GM10248 (cell line): Measurements from ENCODE around the gene RNF224.

Experiments used
- CTCF ChIA-PET: fragments of 300-600 bp; sonication (Branson Sonifier 250); formaldehyde crosslinking; extraction: SDS; loops from one replicate; lab custom pipeline; 2021; ENCODE audit warnings: antibody characterized with exemption; lab: Yijun Ruan, JAX
- POLR2A ChIA-PET: fragments of 350-650 bp; sonication (Branson Sonifier 250); formaldehyde crosslinking; extraction: SDS; loops from one replicate; lab custom pipeline; 2020; ENCODE audit warnings: antibody characterized with exemption; lab: Yijun Ruan, JAX
- DNase-seq: peaks from one replicate; pipeline ENCODE4 v3.0.0; 2012; ENCODE audit errors: extremely low spot score
- TF ChIP-seq, protein P1 (sequence below): IDR thresholded peaks from 2 replicates; pipeline ENCODE4 v1.5.1; 2012; ENCODE audit warnings: mild to moderate bottlenecking, low read depth; ENCODE audit errors: extremely low read depth, missing control alignments, control extremely low read depth

The RNF224 gene

GRCh38 chr9:137194909-137195308 lies 32.4 kb upstream of the RNF224 start:
- ChIA-PET CTCF (interaction anchor here (1.6 to 2.8 kb wide), 2 partner anchors 21 to 42 kb away, joined by 4 to 13 read pairs; no protein-coding TSS in a partner anchor), POLR2A (no interaction called here)
- TF ChIP-seq, protein P1, sequence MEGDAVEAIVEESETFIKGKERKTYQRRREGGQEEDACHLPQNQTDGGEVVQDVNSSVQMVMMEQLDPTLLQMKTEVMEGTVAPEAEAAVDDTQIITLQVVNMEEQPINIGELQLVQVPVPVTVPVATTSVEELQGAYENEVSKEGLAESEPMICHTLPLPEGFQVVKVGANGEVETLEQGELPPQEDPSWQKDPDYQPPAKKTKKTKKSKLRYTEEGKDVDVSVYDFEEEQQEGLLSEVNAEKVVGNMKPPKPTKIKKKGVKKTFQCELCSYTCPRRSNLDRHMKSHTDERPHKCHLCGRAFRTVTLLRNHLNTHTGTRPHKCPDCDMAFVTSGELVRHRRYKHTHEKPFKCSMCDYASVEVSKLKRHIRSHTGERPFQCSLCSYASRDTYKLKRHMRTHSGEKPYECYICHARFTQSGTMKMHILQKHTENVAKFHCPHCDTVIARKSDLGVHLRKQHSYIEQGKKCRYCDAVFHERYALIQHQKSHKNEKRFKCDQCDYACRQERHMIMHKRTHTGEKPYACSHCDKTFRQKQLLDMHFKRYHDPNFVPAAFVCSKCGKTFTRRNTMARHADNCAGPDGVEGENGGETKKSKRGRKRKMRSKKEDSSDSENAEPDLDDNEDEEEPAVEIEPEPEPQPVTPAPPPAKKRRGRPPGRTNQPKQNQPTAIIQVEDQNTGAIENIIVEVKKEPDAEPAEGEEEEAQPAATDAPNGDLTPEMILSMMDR: no peak
- DNase-seq: no peak

GRCh38 chr9:137195525-137196220 lies 31.6 kb upstream of the RNF224 start:
- POLR2A ChIA-PET: interaction anchor here (0.5 kb wide), 1 partner anchor 468 kb away, joined by 3 read pairs; no protein-coding TSS in a partner anchor

GRCh38 chr9:137198051-137198901 lies 29.0 kb upstream of the RNF224 start:
- ChIA-PET CTCF (interaction anchor here (1.5 to 2.0 kb wide), 3 partner anchors 10 to 25 kb away, joined by 6 to 13 read pairs (median 6); partner anchors contain the start of genes ANAPC2 and SSNA1), POLR2A (interaction anchor here (1.0 to 1.1 kb wide), 2 partner anchors 9 to 42 kb away, joined by 4 to 5 read pairs; partner anchors contain the start of genes ANAPC2, SSNA1 and TUBB4B)
- DNase-seq: no peak
- TF ChIP-seq, protein P1: no peak

More at GRCh38 chr9:137195525-137196220, 31.6 kb upstream of the RNF224 start:
- no peak for DNase-seq
- TF ChIP-seq, protein P1: no peak
- CTCF ChIA-PET: interaction anchor here (1.6 to 2.8 kb wide), 2 partner anchors 21 to 42 kb away, joined by 4 to 13 read pairs; no protein-coding TSS in a partner anchor

DNA sequence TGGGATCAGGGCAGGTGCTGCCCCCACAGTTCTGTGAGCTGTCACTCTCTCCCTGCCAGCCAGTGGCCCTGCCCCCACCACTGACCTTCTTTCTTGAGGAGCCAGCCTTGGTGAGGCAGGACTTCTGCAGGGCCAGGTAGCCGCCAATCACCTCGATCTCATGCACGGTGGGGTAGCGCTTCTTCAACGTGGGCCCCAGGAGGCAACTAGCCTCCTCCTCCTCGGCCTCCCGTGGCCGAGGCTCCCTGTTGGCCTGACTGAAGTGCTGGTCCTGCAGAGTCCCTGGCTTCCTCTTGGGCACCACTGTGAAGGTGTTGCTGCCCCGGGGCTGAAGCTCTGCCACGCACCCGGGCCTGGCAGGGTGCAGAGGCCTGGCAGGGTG lies 28.4 kb upstream of the RNF224 start:
- POLR2A ChIA-PET: interaction anchor here (1.0 to 1.1 kb wide), 2 partner anchors 10 to 42 kb away, joined by 4 to 5 read pairs; partner anchors contain the start of genes ANAPC2, SSNA1 and TUBB4B
- DNase-seq: no peak
- TF ChIP-seq, protein P1: no peak
- CTCF ChIA-PET: interaction anchor here (1.5 to 2.0 kb wide), 3 partner anchors 10 to 24 kb away, joined by 6 to 13 read pairs (median 6); partner anchors contain the start of genes ANAPC2 and SSNA1

- no peak for DNase-seq
- POLR2A ChIA-PET: interaction anchor here (1.1 kb wide), 1 partner anchor 41 kb away, joined by 4 read pairs; the partner anchor contains the start of gene TUBB4B
- CTCF ChIA-PET: interaction anchor here (1.5 to 2.0 kb wide), 3 partner anchors 11 to 24 kb away, joined by 6 to 13 read pairs (median 6); partner anchors contain the start of genes ANAPC2 and SSNA1
These were observed 27.7 kb upstream of the RNF224 start for GRCh38 chr9:137199411-137200121.

More at GRCh38 chr9:137199411-137200121, 27.7 kb upstream of the RNF224 start:
- TF ChIP-seq, protein P1: no peak
